HAP-1 (cell line): ENCODE results near the gene ARHGEF37.
"Not testable (repeated sequence)": the region's sequence is repeated elsewhere in the genome, so short reads cannot be mapped to it uniquely, and the experiment has no call there.

Source experiments
- DNase-seq, 2 experiments: peaks; one replicate each; pipeline ENCODE4 v3.0.0-alpha.2; 2016 to 2020; ENCODE audit warnings: low spot score in 2 of 2
- H3K27me3 ChIP-seq: fragments of 250-450 bp; sonication (Bioruptor Pico); 2 replicates; pipeline ENCODE4 v1.5.1; 2020; ENCODE audit warnings: low read depth, mild to moderate bottlenecking, moderate library complexity
- H3K36me3 ChIP-seq: fragments of 250-450 bp; sonication (Bioruptor Pico); replicated peaks from 2 replicates; pipeline ENCODE4 v1.5.1; 2020; ENCODE audit warnings: mild to moderate bottlenecking
- H3K4me1 ChIP-seq: fragments of 250-450 bp; sonication (Bioruptor Pico); 2 replicates; pipeline ENCODE4 v1.5.1; 2020; ENCODE audit warnings: mild to moderate bottlenecking
- H3K4me3 ChIP-seq: fragments of 250-450 bp; sonication (Bioruptor Pico); 2 replicates; pipeline ENCODE4 v1.5.1; 2020; ENCODE audit warnings: mild to moderate bottlenecking, moderate library complexity
- H3K9me3 ChIP-seq: fragments of 250-450 bp; sonication (Bioruptor Pico); 2 replicates; pipeline ENCODE4 v1.5.1; 2020; ENCODE audit warnings: mild to moderate bottlenecking, moderate library complexity
- in situ Hi-C: fragments of 300-500 bp; cut with MboI; formaldehyde crosslinking; loops from 3 replicates; pipeline ENCODE4 v1.14.3; 2020; ENCODE audit warnings: low sequenced_read_pairs, inconsistent platforms, mixed read lengths

The ARHGEF37 gene

GRCh38 chr5:149580808-149581191 lies 498 bp upstream of the ARHGEF37 start:
- in situ Hi-C loops = no loop called here
- Histone ChIP-seq H3K9me3 (no peaks in the 10 kb centered on the region), H3K36me3 (no peaks in the 10 kb centered on the region), H3K4me1 (peaks cover 13% of the 10 kb centered on the region), H3K27me3 (no peaks in the 10 kb centered on the region), H3K4me3 (peak overlapping the region; percentile 27)
- DNase-seq = no peak

GRCh38 chr5:149581931-149582768 lies 852 bp downstream of the ARHGEF37 start:
- Histone ChIP-seq H3K9me3 (no peaks in the 10 kb centered on the region), H3K4me1 (peaks cover 13% of the 10 kb centered on the region), H3K4me3 (peak overlapping the region; percentile 27), H3K27me3 (no peaks in the 10 kb centered on the region), H3K36me3 (no peaks in the 10 kb centered on the region)
- in situ Hi-C loops = no loop called here
- peak; percentile 12 to 26 for DNase-seq

GRCh38 chr5:149583394-149583793 lies 2.1 kb downstream of the ARHGEF37 start:
- H3K4me1 ChIP-seq = peaks cover 13% of the 10 kb centered on the region
- DNase-seq = no peak
- in situ Hi-C loops = no loop called here

GRCh38 chr5:149584121-149584520 lies 2.8 kb downstream of the ARHGEF37 start:
- in situ Hi-C loops = no loop called here
- H3K4me3 ChIP-seq = no peak overlapping the region
- H3K4me1 ChIP-seq = peaks cover 13% of the 10 kb centered on the region
- no peaks in the 10 kb centered on the region for H3K9me3 ChIP-seq
- no peaks in the 10 kb centered on the region for H3K36me3 ChIP-seq
- no peaks in the 10 kb centered on the region for H3K27me3 ChIP-seq
- no peak for DNase-seq

More at GRCh38 chr5:149583394-149583793, 2.1 kb downstream of the ARHGEF37 start:
- Histone ChIP-seq H3K27me3 (no peaks in the 10 kb centered on the region), H3K9me3 (no peaks in the 10 kb centered on the region), H3K36me3 (no peaks in the 10 kb centered on the region), H3K4me3 (no peak overlapping the region)

- Histone ChIP-seq H3K27me3 (no peaks in the 10 kb centered on the region), H3K9me3 (no peaks in the 10 kb centered on the region), H3K4me3 (no peak overlapping the region), H3K36me3 (no peaks in the 10 kb centered on the region), H3K4me1 (peaks cover 8% of the 10 kb centered on the region)
- in situ Hi-C loops = no loop called here
- no peak for DNase-seq
These were observed 4.6 kb downstream of the ARHGEF37 start for GRCh38 chr5:149585910-149586309.

- DNase-seq = no peak
- Histone ChIP-seq H3K27me3 (no peaks in the 10 kb centered on the region), H3K4me1 (peaks cover 3% of the 10 kb centered on the region), H3K4me3 (no peak overlapping the region), H3K9me3 (no peaks in the 10 kb centered on the region), H3K36me3 (no peaks in the 10 kb centered on the region)
- in situ Hi-C loops = no loop called here
These were observed 5.5 kb downstream of the ARHGEF37 start for GRCh38 chr5:149586708-149587318.

- H3K27me3 ChIP-seq = no peaks in the 10 kb centered on the region
- no peaks in the 10 kb centered on the region for H3K4me1 ChIP-seq
- H3K36me3 ChIP-seq = no peaks in the 10 kb centered on the region
- DNase-seq = no peak
- in situ Hi-C loops = no loop called here
- H3K4me3 ChIP-seq = no peak overlapping the region
- no peaks in the 10 kb centered on the region for H3K9me3 ChIP-seq
These were observed 7.6 kb downstream of the ARHGEF37 start for GRCh38 chr5:149588936-149589335.

DNA sequence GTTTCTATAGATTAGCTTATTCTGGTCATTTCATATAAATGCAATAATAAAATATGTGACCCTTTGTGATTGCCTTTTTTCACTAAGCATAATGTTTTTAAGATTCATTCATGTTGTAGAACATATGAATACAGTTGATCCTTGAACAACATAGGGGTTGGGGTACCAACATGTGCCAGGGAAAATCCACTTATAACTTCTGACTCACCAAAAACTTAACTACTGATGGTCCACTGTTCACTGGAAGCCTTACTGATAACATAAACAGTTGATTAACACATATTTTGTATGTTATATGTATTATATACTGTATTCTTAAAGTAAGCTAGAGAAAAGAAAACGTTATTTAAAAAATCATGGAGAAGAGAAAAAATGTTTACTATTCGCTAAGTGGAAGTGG lies 12.1 kb downstream of the ARHGEF37 start:
- H3K36me3 ChIP-seq = no peaks in the 10 kb centered on the region
- DNase-seq = no peak
- H3K4me1 ChIP-seq = no peaks in the 10 kb centered on the region
- H3K9me3 ChIP-seq = no peaks in the 10 kb centered on the region
- in situ Hi-C loops = no loop called here
- H3K27me3 ChIP-seq = no peaks in the 10 kb centered on the region
- H3K4me3 ChIP-seq = no peak overlapping the region

DNA sequence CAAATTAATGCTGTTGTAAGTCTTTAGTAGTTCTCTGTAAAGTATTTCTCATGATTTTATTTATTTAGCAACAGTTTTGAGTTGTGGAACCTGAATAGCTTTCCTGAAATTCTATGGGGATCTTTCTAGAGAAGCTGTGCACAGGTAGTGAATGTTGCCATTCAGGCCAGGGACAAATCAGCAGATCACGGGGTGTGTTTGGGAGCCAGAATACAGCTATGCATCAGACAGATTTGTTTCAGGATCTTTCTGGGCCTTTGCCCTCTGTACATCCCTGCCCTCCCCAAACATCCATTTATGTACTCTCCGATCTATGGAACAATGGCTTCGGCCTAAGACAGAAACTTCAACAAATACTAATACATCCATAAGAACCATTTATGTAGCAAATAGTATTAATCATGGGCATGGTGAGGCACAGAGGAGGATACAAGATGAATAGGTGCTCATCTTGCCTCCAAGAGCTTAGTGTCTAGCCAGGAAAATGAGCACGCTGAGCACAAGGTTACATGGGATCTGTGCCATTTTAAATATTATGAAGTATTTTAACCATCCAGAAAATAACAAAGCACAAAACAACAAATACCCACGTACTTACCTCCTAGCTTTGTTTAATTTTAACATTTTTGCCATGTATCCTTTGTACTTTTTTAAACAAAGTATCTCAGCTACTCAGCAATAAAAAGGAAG lies 13.1 kb downstream of the ARHGEF37 start:
- H3K9me3 ChIP-seq = no peaks in the 10 kb centered on the region
- H3K4me3 ChIP-seq = no peak overlapping the region
- DNase-seq = no peak
- H3K27me3 ChIP-seq = no peaks in the 10 kb centered on the region
- H3K4me1 ChIP-seq = no peaks in the 10 kb centered on the region
- H3K36me3 ChIP-seq = no peaks in the 10 kb centered on the region
- in situ Hi-C loops = no loop called here

DNA sequence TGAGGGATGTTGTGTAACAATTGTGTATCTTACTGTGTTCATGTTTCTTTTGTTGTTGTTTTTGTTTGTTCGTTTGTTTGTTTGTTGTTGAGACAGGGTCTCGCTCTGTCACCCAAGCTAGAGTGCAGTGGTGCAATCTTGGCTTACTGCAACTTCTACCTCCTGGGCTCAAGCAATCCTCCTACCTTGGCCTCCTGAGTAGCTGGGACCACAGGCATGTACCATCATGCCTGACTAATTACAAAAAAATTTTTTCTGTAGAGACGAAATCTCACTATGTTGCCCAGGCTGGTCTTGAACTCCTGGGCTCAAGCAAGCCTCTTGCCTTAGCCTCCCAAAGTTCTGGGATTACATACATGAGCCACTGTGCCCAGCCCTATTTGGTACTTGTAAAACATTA lies 13.8 kb downstream of the ARHGEF37 start:
- H3K9me3 ChIP-seq, H3K27me3 ChIP-seq, DNase-seq, H3K4me3 ChIP-seq, in situ Hi-C loops, H3K4me1 ChIP-seq, H3K36me3 ChIP-seq: not testable (repeated sequence)

GRCh38 chr5:149596712-149597111 lies 15.4 kb downstream of the ARHGEF37 start:
- Histone ChIP-seq H3K4me1 (no peaks in the 10 kb centered on the region), H3K36me3 (no peaks in the 10 kb centered on the region), H3K4me3 (no peak overlapping the region), H3K9me3 (no peaks in the 10 kb centered on the region), H3K27me3 (no peaks in the 10 kb centered on the region)
- in situ Hi-C loops = no loop called here
- no peak for DNase-seq

- no peaks in the 10 kb centered on the region for H3K4me1 ChIP-seq
- H3K9me3 ChIP-seq = no peaks in the 10 kb centered on the region
- H3K36me3 ChIP-seq = no peaks in the 10 kb centered on the region
- no peak overlapping the region for H3K4me3 ChIP-seq
- in situ Hi-C loops = no loop called here
- no peaks in the 10 kb centered on the region for H3K27me3 ChIP-seq
- DNase-seq = no peak
These were observed 16.3 kb downstream of the ARHGEF37 start for GRCh38 chr5:149597618-149598017.

GRCh38 chr5:149598234-149598633 lies 16.9 kb downstream of the ARHGEF37 start:
- H3K27me3 ChIP-seq, H3K36me3 ChIP-seq, H3K4me3 ChIP-seq, DNase-seq, in situ Hi-C loops, H3K4me1 ChIP-seq, H3K9me3 ChIP-seq: not testable (repeated sequence)

DNA sequence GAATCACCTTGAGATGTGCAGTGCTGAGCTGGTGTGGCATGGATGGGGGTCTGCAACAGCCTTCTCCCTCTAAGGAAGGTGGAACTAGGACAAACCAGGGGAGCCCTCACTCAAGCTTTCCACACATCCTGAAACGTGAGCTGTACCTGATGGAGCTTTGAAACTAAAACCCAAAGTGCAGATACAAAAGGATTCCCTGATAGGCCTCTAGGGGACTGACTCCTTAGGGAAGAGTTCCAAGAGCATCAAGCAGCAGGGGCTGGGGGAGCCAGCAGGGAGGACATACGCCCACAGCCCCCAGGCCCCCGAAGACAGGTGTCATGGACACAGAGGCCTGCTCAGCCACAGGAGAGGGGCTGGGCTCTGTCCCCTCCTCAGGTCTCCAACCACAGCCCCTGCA lies 17.7 kb downstream of the ARHGEF37 start:
- H3K9me3 ChIP-seq = no peaks in the 10 kb centered on the region
- no peaks in the 10 kb centered on the region for H3K36me3 ChIP-seq
- H3K4me1 ChIP-seq = no peaks in the 10 kb centered on the region
- H3K4me3 ChIP-seq = no peak overlapping the region
- no peaks in the 10 kb centered on the region for H3K27me3 ChIP-seq
- no peak for DNase-seq
- in situ Hi-C loops = no loop called here
